Rectal smooth muscle tissue (tissue), 1 donor: ENCODE results near the gene HDDC3.

Source experiments
- H3K27ac ChIP-seq: one replicate; pipeline ENCODE4 v1.7.0; 2013; ENCODE audit warnings: low read depth, low read length, inconsistent platforms
- H3K27me3 ChIP-seq: one replicate; pipeline ENCODE4 v1.7.0; 2013; ENCODE audit warnings: low read length; ENCODE audit not compliant: control insufficient read depth, insufficient read depth
- H3K36me3 ChIP-seq: one replicate; pipeline ENCODE4 v1.7.0; 2013; ENCODE audit warnings: low read length; ENCODE audit not compliant: control insufficient read depth, insufficient read depth
- H3K4me1 ChIP-seq: one replicate; pipeline ENCODE4 v1.7.0; 2013; ENCODE audit warnings: low read length; ENCODE audit not compliant: control insufficient read depth, insufficient read depth
- H3K4me3 ChIP-seq: one replicate; pipeline ENCODE4 v1.7.0; 2013; ENCODE audit warnings: low read length
- H3K9ac ChIP-seq: one replicate; pipeline ENCODE4 v1.7.0; 2013; ENCODE audit warnings: low read length

Gene HDDC3

DNA sequence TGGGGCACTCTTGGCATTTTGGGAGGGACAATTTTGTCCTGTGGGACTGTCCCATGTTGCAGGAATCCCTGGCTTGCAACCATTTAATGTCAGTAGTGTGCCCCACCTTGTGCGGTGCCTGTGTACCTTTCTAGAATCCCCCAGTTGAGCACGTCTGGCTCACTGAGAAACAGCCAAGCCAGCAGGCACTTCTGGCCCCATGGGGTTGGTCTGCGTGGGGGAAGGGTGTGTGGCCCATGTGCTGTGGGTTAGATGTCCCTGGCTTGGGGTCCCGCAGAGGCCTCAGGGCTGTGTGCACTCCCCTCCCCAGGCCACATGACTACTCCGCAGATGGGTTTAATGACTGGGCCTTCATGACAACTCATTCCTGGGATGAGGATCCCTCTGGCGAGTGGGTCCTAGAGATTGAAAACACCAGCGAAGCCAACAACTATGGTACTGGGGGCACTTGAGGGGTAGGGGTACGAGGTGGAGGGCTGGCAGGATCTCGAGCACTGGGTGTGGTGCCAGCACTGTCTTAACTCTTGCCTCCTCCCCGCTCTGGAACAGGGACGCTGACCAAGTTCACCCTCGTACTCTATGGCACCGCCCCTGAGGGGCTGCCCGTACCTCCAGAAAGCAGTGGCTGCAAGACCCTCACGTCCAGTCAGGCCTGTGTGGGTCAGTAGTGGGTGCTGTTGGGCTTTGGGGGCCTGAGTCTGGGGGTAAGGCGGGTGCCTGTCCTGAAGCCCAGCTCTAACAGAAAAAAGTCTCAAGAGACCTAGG is 51.8 kb downstream of the HDDC3 start:
- no peaks in the 10 kb centered on the region for H3K27me3 ChIP-seq
- no peak overlapping the region for H3K27ac ChIP-seq
- H3K4me3 ChIP-seq = no peak overlapping the region
- H3K36me3 ChIP-seq = peaks cover 47% of the 10 kb centered on the region
- H3K4me1 ChIP-seq = peaks cover 4% of the 10 kb centered on the region
- H3K9ac ChIP-seq = no peak overlapping the region
